HL-60 (cell line): ENCODE data around the gene NFAM1.

Experiments
- DNase-seq, 2 experiments: peaks; one replicate each; pipeline ENCODE4 v3.0.0-alpha.2; 2010 to 2020; ENCODE audit warnings: low read depth in 1 of 2, low spot score in 1 of 2
- H3K27ac ChIP-seq: fragments of 250-450 bp; sonication (Bioruptor Pico); replicated peaks from 2 replicates; pipeline ENCODE4 v1.5.1; 2020; ENCODE audit warnings: mild to moderate bottlenecking, moderate library complexity
- H3K27me3 ChIP-seq: fragments of 250-450 bp; sonication (Bioruptor Pico); 2 replicates; pipeline ENCODE4 v1.5.1; 2021; ENCODE audit warnings: mild to moderate bottlenecking, moderate library complexity; ENCODE audit not compliant: insufficient read depth, poor library complexity, severe bottlenecking
- H3K4me3 ChIP-seq: replicated peaks from 2 replicates; pipeline ENCODE4 v1.5.1; 2011; ENCODE audit warnings: mild to moderate bottlenecking, control low read depth, low read length; ENCODE audit not compliant: insufficient read depth
- CTCF ChIP-seq: IDR thresholded peaks from one replicate; pipeline ENCODE4 v1.5.1; 2011; ENCODE audit warnings: low read length, control low read depth, inconsistent platforms; ENCODE audit not compliant: insufficient read depth
- GABPA ChIP-seq: IDR thresholded peaks from 2 replicates; pipeline ENCODE4 v1.6.1; 2012; ENCODE audit warnings: low read depth
- POLR2AphosphoS5 ChIP-seq: IDR thresholded peaks from 2 replicates; pipeline ENCODE4 v1.6.1; 2012; ENCODE audit warnings: low read depth
- REST ChIP-seq: IDR thresholded peaks from 2 replicates; pipeline ENCODE4 v1.6.1; 2012; ENCODE audit warnings: low read depth; ENCODE audit not compliant: insufficient replicate concordance
- SPI1 ChIP-seq: IDR thresholded peaks from 2 replicates; pipeline ENCODE4 v1.6.1; 2012; ENCODE audit warnings: low read depth, mild to moderate bottlenecking, borderline replicate concordance

Gene NFAM1

GRCh38 chr22:42417645-42418305, 14.4 kb downstream of the NFAM1 start:
- TF ChIP-seq GABPA (no peak), SPI1 (no peak), REST (no peak), POLR2AphosphoS5 (no peak), CTCF (no peak)
- Histone ChIP-seq H3K4me3 (no peak overlapping the region), H3K27me3 (no peaks in the 10 kb centered on the region), H3K27ac (peak overlapping the region; percentile 59)
- DNase-seq: no peak

GRCh38 chr22:42416671-42417230, 15.5 kb downstream of the NFAM1 start:
- no peak overlapping the region for H3K27ac ChIP-seq
- DNase-seq: no peak
- H3K4me3 ChIP-seq: no peak overlapping the region
- TF ChIP-seq GABPA (no peak), REST (no peak), POLR2AphosphoS5 (no peak), SPI1 (no peak), CTCF (no peak)
- H3K27me3 ChIP-seq: no peaks in the 10 kb centered on the region

GRCh38 chr22:42414565-42415303, 17.5 kb downstream of the NFAM1 start:
- Histone ChIP-seq H3K4me3 (no peak overlapping the region), H3K27me3 (no peaks in the 10 kb centered on the region), H3K27ac (peak overlapping the region; percentile 22; the same call in 1 of the 2 replicates)
- peak in 1 of 2 experiments; percentile 74 for DNase-seq
- peak; percentile 31; the same call in 1 of the 2 replicates for TF ChIP-seq SPI1
- no peak for TF ChIP-seq GABPA
- TF ChIP-seq REST: no peak
- no peak for TF ChIP-seq CTCF
- no peak for TF ChIP-seq POLR2AphosphoS5
